HG02798 (cell line): ENCODE data around the gene SS18.
"Not testable (repeated sequence)": the region's sequence is repeated elsewhere in the genome, so short reads cannot be mapped to it uniquely, and the experiment has no call there.

ENCODE experiments used
- ATAC-seq: cut with Tn5 transposase; IDR thresholded peaks from one replicate; pipeline ENCODE4 v1.9.1; 2021; ENCODE audit warnings: mild to moderate bottlenecking; ENCODE audit not compliant: unreplicated experiment, poor library complexity

Gene SS18, protein sequence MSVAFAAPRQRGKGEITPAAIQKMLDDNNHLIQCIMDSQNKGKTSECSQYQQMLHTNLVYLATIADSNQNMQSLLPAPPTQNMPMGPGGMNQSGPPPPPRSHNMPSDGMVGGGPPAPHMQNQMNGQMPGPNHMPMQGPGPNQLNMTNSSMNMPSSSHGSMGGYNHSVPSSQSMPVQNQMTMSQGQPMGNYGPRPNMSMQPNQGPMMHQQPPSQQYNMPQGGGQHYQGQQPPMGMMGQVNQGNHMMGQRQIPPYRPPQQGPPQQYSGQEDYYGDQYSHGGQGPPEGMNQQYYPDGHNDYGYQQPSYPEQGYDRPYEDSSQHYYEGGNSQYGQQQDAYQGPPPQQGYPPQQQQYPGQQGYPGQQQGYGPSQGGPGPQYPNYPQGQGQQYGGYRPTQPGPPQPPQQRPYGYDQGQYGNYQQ

DNA sequence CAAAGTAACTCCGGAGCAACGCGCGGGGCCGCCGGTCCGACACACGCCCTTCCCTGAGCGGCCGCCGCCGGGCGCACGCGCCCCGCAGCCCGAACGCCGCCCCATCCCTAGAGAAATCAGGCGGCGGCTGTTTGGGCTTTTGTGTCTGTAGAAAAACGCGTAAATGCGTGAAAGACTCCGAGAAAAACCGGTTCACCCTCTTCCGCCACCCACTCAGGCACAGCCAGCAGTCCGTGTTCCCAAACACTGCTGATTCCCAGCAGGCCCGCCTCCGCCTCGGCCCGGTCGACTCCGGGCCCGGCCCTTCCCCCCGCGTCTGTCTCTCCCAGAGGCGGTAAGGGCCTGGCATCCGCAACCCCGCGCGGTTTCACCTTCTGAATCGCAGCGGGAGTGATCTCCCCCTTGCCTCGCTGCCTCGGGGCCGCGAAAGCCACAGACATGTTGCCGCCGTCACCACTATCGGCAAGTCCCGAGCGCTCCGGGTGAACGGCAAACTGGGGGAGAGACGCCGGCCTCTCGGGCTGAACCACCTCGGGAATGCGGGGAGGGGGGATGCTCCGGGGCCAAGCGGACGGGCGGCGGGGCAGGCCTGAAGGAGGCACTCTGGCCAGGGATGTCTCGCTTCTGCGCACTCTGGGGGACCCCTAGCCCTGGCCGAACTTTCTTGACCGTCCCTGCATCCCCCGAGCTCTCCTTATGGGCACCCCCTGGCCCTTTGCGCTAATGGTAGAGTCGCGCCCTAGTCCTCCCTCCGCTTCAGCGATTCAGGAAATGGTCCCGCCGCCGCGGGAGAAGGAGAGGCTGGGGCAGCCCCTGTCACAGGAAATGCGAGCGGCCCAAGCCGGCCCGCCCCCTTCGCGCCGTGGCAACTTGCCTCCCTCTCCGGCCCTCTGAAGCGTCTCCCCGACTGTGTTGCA, at the start of gene SS18:
SS18 (minus strand) TSS at position 484 of the 917 bp plus-strand sequence; CDS start at position 440, 44 bp downstream.
- ATAC-seq: peak; percentile 82

DNA sequence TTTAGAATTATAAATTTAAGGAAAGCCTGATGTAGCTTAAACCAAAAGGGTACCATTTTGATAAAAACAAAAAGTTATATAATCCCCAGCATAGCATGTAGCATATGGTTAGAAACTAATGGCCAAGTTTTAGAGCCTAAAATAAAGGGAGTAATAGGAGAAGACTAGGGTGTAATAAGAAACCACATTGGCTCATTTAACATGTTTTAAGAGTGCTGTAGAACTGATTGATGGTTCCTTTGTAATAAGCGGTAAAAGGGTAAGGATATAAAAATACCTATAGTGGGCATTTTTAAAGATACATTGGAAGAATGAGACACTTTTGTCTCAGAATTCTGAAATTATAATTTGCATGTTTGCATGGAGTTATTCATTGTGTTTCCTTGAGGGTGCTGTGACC, 45.1 kb upstream of the SS18 start:
- ATAC-seq: no peak

DNA sequence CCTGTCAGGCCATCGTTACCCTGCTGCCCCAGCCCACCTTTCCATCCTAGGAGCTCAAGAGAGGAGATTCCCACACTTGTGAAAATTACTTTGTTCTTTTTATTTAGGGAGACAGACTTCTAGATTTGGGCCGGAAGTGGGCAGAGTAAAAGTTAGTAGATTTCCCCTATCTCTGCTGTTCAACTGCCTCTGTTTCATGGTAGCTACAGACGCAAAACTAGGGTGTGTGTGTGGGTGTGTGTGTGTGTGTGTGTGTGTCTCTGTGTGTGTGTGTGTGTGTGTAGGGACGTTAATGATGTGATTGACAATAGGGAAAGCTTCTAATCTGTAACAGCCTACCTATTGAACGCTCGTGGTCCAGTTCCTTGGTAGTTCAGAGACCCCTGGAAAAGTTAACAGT, 43.7 kb upstream of the SS18 start:
- peak; percentile 22 for ATAC-seq

DNA sequence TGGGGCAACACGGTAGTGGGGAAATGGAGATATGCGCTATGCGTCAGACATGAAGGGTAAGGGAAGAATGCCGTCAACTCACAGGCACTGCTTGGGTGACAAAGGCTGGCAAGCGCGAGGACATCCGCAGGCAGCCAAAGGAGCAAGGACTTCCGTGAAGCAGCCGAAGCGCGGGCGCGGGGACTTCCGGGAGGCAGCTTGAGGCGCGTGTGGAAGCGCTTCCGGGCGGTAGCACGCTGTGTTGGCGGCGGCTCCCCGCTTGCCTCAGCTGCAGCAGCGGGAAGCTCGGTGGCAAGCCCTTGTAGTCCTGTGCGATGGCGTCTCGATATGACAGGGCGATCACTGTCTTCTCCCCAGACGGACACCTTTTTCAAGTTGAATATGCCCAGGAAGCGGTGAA, 43.2 kb upstream of the SS18 start, which contains the start of gene PSMA8:
PSMA8 (plus strand) TSS at position 218 of the 400 bp plus-strand sequence; CDS start at position 315, 97 bp downstream.
- ATAC-seq: peak; percentile 79

DNA sequence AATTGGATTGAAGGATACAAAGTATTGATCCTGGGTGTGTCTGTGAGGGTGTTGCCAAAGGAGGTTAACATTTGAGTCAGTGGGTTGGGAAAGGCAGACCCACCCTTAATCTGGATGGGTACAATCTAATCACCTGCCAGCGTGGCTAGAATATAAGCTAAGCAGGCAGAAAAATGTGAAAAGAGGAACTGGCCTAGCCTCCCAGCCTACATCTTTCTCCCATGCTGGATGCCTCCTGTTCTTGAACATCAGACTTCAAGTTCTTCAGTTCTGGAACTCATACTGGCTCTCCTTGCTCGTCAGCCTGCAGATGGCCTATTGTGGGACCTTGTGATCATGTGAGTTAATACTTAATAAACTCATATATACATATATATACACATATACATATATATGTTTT, 37.8 kb upstream of the SS18 start:
- ATAC-seq: not testable (repeated sequence)

DNA sequence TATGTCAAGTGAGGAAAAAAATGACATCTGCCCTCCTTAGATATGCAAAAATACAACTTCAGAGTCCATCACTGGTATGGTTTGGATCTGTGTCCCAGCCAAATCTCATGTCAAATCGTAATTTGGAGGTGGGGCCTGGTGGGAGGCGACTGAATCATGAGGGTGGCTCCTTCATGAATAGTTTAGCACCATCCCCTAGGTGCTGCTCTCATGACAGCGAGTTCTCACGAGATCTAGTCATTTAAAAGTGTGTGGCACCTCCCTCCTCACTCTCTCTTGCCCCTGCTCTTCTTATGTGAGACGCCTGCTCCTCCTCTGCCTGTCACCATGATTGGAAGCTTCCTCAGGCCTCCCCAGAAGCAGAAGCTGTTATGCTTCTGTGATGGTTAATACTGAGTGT, 37.4 kb upstream of the SS18 start:
- no peak for ATAC-seq

DNA sequence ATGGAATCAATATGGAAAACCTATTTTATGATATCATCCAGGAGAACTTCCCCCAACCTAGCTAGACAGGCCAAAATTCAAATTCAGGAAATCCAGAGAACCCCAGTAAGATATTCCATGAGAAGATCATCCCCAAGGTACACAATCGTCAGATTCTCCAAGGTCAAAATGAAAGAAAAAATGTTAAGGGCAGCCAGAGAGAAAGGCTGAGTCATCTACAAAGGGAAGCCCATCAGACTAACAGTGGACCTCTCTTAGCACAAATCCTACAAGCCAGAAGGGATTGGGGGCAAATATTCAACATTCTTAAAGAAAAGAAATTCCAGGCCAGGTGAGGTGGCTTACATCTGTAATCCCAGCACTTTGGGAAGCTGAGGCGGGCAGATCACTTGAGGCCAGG, 31.6 kb upstream of the SS18 start:
- ATAC-seq: not testable (repeated sequence)

DNA sequence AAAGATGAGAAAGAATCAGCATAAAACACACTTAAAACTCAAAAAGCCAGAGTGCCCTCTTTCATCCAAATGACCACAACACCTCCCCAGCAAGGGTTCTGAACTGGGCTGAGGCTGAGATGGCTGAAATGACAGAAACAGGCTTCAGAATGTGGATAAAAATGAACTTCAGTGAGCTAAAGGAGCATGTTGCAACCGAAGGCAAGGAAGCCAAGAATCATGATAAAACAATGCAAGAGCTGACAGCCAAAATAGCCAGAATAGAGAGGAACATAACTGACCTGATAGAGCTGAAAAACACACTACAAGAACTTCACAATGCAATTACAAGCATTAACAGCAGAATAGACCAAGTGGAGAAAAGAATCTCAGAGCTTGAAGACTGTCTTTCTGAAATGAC, 31.1 kb upstream of the SS18 start:
- no peak for ATAC-seq

DNA sequence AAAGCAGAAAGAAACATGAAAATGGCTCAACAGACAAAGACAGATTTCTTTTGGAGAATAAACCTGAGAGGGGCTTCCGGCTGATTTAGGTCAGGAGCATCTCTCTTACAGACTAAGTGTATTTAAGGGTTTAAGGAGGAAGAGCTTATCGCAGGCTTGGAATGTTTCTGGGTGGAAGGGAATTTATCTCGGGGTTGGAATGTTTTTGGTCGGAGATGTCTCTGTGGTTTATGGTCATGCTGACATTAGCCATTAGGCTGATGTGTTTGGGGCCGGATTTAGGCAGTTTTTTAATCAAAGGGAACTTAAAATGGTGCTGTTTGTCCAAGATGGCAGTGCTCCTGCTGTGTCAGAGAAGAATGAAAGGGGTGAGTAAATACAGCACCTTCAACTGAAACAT, 28.8 kb upstream of the SS18 start:
- no peak for ATAC-seq

DNA sequence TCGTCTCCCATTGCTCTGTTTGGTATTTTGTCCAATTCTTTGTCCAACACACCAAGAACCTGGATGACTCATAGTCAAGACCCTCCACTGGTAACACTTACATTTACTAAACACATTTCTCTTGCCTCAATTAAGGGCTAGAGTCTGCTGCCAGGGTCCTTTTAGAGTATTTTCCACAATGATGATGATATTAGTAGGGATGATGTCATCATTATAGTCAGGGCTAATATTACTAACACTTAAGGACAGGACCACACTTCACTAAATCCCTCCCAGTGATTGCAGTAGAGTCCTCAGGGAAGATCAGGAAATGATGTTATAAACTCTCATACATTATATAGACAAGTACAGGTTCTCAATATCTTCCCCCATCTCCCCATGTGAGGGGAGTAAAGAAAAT, 13.6 kb upstream of the SS18 start:
- no peak for ATAC-seq

DNA sequence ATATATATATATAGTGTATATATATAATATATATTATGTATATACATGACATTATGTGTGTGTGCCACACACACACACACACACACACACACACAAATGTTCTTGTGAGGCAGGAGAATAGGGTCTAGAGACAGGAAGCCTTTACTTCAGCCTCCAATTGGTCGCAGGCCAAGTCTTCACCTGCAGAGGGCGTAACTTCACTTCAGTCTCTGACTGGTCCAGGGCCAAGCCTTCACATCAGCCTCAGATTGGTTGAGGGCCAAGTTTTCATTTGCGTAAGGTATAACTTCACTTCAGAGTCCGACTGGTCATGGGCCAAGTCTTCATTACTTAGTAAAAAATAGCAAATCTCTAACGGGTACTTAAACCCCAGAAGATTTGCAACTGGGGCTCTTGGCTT, 13.2 kb upstream of the SS18 start:
- ATAC-seq: no peak

DNA sequence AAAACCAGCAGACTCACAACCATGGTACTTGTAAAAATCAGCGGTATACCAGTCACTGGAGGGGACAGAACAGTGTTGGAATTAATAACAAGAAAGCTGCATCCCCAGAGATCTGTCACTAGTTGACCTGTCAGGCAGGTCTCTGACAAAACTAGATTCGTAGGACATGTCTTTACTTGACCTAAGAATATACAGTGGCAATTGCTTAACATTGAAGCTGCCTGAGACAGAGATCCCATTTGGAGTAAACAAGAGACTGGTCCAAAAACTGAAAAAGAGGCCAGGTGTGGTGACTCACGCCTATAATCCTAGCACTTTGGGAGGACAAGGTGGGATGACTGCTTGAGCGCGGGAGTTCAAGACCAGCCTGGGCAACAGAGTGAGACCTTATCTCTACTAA, 7.2 kb upstream of the SS18 start:
- no peak for ATAC-seq

DNA sequence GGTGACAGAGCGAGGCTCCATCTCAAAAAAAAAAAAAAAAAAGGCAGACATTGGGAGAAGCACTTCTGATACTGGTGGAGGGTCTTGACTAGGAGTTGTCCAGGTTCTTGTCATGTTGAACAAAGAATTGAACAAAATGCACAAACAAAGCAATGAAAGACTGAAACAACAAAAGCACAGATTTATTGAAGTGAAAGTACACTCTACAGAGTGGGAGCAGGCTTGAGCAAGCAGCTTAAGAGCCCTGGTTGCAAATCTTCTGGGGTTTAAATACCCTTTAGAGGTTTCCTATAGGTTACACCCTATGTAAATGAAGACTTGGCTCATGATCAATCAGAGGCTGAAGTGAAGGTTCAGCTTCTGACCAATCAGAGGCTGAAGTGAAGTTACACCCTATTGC, 6.4 kb upstream of the SS18 start:
- no peak for ATAC-seq

DNA sequence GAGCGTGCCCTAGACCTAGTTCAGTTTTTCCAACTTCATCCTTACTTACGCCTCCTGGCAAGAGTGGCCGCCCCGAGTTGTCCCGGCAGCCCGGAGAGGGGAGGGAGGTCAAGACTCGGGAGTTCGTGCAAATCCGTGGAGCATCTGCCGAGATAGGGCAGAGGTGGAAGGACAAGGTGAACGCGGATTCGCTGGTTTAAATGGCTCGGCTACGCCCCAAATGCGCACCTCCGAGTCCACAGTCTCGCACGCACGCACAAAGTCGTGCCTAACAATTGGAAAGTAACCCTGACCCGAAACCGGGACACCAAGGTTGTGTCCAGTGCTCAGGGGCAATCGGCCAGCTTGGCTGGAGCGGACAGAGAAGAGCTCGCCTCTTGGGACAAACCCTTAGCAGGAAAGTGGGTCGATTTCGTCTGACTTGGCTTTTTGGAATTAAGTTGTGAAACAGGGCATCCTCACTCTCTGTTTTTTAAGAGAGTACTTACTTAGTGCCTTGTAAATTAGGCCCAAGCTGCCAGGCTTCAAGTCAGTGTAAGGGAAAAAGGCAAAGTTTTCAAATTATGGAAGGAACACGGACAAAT, 726 bp upstream of the SS18 start:
- peak; percentile 53 for ATAC-seq

DNA sequence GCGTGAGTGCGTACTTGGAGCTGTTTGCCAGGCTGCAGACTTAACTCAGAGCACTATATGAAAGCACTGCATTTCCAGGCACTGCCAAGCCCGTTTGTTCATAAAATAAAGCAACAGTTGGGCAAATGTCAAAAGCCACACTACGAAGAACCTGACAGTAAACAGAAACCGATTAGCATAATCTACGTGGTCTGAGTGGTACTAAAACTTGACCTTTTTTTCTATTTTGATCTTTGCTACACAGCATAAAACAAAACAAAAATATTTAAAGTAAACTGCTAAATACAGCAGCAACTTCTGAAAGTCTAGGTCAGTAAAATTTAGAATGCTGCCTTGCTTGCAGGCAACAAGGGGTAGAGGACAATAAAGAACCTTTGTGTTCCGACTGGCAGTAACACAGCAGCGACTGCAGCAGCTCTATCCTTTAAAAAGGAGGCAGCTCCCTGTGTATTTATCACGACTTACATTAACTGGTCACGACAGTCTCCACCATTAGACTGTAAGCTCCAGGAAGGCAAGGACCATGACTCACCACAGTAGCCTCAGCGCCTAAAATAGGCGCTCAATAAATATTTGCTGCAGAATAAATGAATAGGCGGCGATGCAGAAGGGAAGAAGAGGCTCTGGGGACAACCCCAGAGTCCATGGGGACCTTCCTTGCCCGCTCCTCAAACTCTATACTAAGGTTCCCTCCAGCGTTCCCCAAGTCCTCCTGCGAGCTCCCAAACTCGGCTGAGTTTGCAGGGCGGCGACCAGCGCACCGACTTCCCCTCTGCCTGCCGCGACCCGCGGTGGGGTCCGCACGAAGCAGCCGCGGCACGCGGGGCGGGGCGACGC, 902 bp downstream of the SS18 start:
- peak; percentile 4 for ATAC-seq

DNA sequence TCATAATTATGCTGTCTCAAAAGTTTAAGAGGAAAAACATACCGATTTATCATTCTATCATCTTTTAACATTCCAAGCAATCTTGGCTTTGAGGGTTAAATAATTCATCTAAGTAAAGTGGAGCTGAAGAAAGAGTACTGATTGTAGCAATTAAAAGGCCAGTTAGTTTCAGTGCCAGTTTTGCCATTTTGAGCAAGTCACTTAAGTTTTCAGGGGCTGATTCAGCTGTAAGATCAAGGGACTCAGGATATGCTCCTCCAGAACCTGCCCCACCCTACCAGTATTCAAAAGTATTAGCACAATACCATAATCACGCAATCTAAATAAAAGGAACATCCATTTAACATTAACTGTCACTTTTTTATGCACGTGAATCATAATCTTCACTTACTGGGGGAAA, 1.9 kb downstream of the SS18 start:
- no peak for ATAC-seq

DNA sequence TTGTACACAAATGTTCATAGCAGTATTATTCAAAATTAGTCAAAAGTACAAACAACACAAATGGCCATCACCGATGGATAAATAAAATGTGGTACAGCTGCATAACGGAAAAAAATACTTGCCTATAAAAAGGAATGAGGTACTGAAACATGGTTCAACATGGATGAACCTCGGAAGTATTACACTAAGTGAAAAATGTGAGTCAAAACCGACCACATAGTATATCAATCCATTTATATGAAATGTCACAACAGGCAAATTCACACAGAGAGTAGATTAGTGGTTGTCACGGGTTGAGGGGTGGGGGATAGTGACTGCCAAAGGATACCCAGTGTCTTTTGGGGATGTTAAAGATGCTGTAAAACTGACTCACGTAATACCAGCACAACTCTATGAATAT, 3.5 kb downstream of the SS18 start:
- no peak for ATAC-seq

DNA sequence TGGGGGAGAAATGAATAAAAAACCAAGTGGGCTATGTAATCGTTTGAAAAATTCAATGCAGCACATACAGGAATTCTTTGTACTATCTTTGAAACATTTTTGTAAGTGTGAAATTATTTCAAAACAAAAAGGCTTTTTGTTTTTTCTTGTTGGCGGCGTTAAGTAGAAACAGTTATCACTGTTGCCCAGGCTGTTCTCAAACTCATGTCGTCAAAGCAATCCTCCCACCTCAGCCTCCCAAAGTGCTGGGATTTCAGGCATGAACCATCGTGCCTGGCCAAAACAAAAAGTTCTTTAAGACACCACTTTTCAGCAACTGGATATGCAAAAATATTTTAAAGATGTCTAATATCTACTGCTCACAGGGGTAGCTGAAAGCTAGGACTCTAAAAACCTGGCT, 5.4 kb downstream of the SS18 start:
- ATAC-seq: no peak

DNA sequence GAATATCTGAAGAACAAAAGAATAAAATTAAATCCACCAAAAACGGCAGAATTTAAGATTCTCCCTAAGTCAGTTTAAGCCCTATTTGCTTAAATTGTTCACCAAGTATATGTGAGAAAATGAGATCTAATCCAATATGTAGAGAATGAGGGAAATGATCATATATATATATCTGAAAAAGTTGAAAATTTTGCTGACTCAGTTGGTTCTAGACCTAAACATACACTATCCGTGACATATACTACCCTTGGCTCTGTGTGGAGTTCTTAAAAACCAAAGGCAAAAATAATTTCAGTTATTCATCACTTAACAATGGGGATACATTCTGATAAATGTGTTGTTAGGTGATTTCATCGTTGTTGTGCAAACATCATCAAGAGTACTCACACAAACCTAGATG, 7.3 kb downstream of the SS18 start:
- no peak for ATAC-seq

DNA sequence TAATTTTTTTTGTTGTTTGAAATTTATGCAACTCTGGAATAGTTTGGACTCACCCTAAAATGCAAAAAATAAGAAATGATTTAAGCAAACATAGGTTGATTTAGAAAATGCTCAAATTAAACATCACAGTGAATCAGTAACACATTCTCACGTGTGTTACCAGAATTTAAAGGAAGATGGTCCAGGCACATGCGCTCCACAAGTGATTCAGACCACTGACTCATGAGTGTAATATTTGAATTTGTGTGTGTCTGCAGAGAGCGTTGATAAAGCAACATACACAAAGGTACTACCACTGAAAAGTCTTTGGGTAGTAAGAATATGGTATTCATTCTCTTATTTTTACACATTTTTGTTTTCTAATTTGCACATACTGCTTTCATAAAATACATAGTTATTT, 7.9 kb downstream of the SS18 start:
- no peak for ATAC-seq
